Measurements from ENCODE around the gene MYO9A.

- TF ChIP-seq POLR2A (IDR thresholded peaks at IDR 0.05; ENCODE audit: low read length) (no peak), GATA1 (IDR thresholded peaks at IDR 0.05; ENCODE audit: low read depth, low read length) (no peak)
Observed at GRCh38 chr15:72105111-72105510, 12.8 kb downstream of the MYO9A start.
